ENCODE measurements around the gene MCRIP1.

DNA sequence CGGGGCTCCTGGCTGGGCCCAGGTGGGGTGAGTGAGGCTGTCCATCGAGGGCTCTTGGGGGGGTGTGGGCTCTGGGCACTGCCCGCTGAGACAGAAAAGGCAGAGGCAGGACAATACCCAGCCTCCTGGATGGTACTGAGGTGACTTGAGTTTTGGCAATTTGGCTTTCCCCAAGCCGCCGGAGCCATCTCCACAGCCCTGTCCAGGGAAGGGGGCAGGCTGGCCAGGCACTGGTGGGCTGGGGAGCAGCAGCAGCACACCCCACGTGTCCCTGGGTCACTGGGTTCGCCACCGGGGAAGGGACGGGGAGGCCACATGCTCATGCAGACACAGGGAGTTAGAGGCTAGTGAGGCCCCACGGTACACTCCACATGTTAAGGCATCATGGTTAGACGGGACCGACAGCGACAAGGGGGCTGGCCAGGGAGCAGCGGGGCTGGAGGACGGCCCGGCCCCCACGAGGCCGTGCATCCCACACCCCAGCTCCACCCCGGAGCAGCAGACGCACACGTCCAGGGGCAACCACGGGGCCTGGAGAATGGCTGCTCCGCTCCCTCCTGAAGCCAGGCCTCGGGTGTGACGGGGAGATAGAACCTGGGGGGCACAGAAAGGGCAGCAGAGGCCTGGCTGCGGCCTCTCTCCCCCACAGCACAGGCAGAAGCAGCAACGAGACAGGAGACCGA lies 35.0 kb upstream of the MCRIP1 start:
- TF ChIP-seq, protein P1, sequence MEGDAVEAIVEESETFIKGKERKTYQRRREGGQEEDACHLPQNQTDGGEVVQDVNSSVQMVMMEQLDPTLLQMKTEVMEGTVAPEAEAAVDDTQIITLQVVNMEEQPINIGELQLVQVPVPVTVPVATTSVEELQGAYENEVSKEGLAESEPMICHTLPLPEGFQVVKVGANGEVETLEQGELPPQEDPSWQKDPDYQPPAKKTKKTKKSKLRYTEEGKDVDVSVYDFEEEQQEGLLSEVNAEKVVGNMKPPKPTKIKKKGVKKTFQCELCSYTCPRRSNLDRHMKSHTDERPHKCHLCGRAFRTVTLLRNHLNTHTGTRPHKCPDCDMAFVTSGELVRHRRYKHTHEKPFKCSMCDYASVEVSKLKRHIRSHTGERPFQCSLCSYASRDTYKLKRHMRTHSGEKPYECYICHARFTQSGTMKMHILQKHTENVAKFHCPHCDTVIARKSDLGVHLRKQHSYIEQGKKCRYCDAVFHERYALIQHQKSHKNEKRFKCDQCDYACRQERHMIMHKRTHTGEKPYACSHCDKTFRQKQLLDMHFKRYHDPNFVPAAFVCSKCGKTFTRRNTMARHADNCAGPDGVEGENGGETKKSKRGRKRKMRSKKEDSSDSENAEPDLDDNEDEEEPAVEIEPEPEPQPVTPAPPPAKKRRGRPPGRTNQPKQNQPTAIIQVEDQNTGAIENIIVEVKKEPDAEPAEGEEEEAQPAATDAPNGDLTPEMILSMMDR (IDR thresholded peaks at IDR 0.05) = no peak
- no peak for TF ChIP-seq EZH2 (IDR thresholded peaks at IDR 0.05; ENCODE audit: borderline replicate concordance, insufficient read depth, low read depth, low read length, poor library complexity, severe bottlenecking)

Measured in B cell (primary cell).